Measurements from ENCODE around the gene ZNF350. TPM values are rescaled to one million over a fixed set of nuclear protein-coding genes. Genes with fewer than 3 reads are reported as not detected.

ZNF350 gene
- total and polyA plus RNA-seq, 2 of the 13 experiments (the other 11 are each of a cell fraction or from before 2014, with no cell fraction given), result 3.7 to 6.9 TPM

DNA sequence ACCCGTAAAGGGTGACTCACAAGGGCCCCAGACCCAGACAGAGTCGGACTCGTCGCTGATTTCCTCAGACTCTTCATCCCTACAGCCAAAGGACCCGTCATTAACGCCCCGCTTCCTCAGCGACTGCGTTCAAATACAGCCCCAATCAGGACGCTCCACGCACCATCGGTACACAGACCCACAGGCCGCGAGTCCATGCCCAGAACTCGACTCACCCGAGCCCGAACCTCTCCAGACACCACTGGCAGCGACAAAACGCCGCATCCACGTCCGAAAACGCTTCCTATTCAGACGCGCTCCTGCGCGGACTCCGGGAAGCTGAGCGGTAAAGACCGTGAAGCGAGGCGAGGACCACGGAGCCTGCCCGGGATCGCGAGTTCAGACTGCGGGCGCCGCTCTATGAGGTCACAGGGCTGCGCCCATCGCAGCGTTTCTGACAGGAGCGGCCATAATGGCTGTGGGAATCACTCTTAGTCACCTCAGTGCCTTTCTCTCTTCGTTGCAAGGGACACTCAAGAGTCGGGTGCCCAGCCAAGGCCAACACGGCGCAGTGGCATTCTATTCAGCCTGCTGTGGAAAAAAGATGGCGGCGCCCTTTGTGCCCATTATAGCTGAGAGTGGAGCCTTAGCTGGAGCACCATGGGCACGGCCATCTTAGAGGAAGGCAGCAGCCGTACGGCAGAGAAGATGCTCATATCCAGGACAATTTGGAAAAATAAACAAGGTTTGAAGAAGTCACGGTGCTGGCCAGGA lies 41.6 kb upstream of the ZNF350 start, which contains the start of gene ZNF614 (continued):
- no peak for TF ChIP-seq NFIC (IDR thresholded peaks at IDR 0.05; ENCODE audit: low read length)
- TF ChIP-seq KDM6A (CRISPR knock-in tag; IDR thresholded peaks at IDR 0.05; ENCODE audit: low read depth), result no peak
- TF ChIP-seq ZNF256 (CRISPR knock-in tag; conservative IDR thresholded peaks at IDR 0.05), result no peak
- TF ChIP-seq IKZF1 (IDR thresholded peaks at IDR 0.05), result no peak
- no peak for TF ChIP-seq ZFP36L2 (CRISPR knock-in tag; IDR thresholded peaks at IDR 0.05)
- TF ChIP-seq ZNF672 (CRISPR knock-in tag; IDR thresholded peaks at IDR 0.05), result no peak
- no peak for TF ChIP-seq RFX1 (IDR thresholded peaks at IDR 0.05)
- TF ChIP-seq MAFF (IDR thresholded peaks at IDR 0.05; ENCODE audit: low read depth, low read length), result no peak
- TF ChIP-seq, protein P1, sequence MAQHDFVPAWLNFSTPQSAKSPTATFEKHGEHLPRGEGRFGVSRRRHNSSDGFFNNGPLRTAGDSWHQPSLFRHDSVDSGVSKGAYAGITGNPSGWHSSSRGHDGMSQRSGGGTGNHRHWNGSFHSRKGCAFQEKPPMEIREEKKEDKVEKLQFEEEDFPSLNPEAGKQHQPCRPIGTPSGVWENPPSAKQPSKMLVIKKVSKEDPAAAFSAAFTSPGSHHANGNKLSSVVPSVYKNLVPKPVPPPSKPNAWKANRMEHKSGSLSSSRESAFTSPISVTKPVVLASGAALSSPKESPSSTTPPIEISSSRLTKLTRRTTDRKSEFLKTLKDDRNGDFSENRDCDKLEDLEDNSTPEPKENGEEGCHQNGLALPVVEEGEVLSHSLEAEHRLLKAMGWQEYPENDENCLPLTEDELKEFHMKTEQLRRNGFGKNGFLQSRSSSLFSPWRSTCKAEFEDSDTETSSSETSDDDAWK (CRISPR knock-in tag; IDR thresholded peaks at IDR 0.05), result no peak
- peak; percentile 65 for TF ChIP-seq ZNF768 (CRISPR knock-in tag; IDR thresholded peaks at IDR 0.05)
- peak; percentile 87 for TF ChIP-seq ASH2L (IDR thresholded peaks at IDR 0.05; ENCODE audit: insufficient read length, low read depth, low read length)
- no peak for TF ChIP-seq ZNF33B (CRISPR knock-in tag; IDR thresholded peaks at IDR 0.05)
- no peak for TF ChIP-seq SOX5 (CRISPR knock-in tag; IDR thresholded peaks at IDR 0.05; ENCODE audit: borderline replicate concordance)
- 0 out of 2 replicates have a peak, but pooled peaks have one; percentile 34 for TF ChIP-seq ZNF572 (CRISPR knock-in tag; IDR thresholded peaks at IDR 0.05)
- no peak for TF ChIP-seq ZNF737 (CRISPR knock-in tag; IDR thresholded peaks at IDR 0.05; ENCODE audit: borderline replicate concordance)
- TF ChIP-seq ZBTB21 (CRISPR knock-in tag; IDR thresholded peaks at IDR 0.05), result no peak
- peak; percentile 89; the same call in 1 of the 2 replicates for TF ChIP-seq ZNF343 (CRISPR knock-in tag; IDR thresholded peaks at IDR 0.05)
- TF ChIP-seq MTF1 (CRISPR knock-in tag; IDR thresholded peaks at IDR 0.05), result 0 out of 2 replicates have a peak, but pooled peaks have one; percentile 9
- TF ChIP-seq, protein P2, sequence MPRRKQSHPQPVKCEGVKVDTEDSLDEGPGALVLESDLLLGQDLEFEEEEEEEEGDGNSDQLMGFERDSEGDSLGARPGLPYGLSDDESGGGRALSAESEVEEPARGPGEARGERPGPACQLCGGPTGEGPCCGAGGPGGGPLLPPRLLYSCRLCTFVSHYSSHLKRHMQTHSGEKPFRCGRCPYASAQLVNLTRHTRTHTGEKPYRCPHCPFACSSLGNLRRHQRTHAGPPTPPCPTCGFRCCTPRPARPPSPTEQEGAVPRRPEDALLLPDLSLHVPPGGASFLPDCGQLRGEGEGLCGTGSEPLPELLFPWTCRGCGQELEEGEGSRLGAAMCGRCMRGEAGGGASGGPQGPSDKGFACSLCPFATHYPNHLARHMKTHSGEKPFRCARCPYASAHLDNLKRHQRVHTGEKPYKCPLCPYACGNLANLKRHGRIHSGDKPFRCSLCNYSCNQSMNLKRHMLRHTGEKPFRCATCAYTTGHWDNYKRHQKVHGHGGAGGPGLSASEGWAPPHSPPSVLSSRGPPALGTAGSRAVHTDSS (CRISPR knock-in tag; conservative IDR thresholded peaks at IDR 0.05), result no peak
- TF ChIP-seq, protein P3, sequence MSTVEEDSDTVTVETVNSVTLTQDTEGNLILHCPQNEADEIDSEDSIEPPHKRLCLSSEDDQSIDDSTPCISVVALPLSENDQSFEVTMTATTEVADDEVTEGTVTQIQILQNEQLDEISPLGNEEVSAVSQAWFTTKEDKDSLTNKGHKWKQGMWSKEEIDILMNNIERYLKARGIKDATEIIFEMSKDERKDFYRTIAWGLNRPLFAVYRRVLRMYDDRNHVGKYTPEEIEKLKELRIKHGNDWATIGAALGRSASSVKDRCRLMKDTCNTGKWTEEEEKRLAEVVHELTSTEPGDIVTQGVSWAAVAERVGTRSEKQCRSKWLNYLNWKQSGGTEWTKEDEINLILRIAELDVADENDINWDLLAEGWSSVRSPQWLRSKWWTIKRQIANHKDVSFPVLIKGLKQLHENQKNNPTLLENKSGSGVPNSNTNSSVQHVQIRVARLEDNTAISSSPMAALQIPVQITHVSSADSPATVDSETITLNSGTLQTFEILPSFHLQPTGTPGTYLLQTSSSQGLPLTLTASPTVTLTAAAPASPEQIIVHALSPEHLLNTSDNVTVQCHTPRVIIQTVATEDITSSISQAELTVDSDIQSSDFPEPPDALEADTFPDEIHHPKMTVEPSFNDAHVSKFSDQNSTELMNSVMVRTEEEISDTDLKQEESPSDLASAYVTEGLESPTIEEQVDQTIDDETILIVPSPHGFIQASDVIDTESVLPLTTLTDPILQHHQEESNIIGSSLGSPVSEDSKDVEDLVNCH (CRISPR knock-in tag; IDR thresholded peaks at IDR 0.05), result no peak
- TF ChIP-seq, protein P4, sequence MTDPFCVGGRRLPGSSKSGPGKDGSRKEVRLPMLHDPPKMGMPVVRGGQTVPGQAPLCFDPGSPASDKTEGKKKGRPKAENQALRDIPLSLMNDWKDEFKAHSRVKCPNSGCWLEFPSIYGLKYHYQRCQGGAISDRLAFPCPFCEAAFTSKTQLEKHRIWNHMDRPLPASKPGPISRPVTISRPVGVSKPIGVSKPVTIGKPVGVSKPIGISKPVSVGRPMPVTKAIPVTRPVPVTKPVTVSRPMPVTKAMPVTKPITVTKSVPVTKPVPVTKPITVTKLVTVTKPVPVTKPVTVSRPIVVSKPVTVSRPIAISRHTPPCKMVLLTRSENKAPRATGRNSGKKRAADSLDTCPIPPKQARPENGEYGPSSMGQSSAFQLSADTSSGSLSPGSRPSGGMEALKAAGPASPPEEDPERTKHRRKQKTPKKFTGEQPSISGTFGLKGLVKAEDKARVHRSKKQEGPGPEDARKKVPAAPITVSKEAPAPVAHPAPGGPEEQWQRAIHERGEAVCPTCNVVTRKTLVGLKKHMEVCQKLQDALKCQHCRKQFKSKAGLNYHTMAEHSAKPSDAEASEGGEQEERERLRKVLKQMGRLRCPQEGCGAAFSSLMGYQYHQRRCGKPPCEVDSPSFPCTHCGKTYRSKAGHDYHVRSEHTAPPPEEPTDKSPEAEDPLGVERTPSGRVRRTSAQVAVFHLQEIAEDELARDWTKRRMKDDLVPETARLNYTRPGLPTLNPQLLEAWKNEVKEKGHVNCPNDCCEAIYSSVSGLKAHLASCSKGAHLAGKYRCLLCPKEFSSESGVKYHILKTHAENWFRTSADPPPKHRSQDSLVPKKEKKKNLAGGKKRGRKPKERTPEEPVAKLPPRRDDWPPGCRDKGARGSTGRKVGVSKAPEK (CRISPR knock-in tag; IDR thresholded peaks at IDR 0.05; ENCODE audit: borderline replicate concordance), result no peak
- TF ChIP-seq KLF15 (CRISPR knock-in tag; IDR thresholded peaks at IDR 0.05; ENCODE audit: borderline replicate concordance), result 0 out of 2 replicates have a peak, but pooled peaks have one; percentile 68
- no peak for TF ChIP-seq KAT2B (IDR thresholded peaks at IDR 0.05; ENCODE audit: borderline replicate concordance, low read depth, low read length)

Data from HepG2 (cell line).